Calu3 (cell line): Measurements from ENCODE around the gene TAGLN2. TPM values are rescaled to one million over a fixed set of nuclear protein-coding genes. Genes with fewer than 3 reads are reported as not detected.
A peak's percentile ranks its signal among the peaks of the same experiment; 100 is the strongest.
"Not testable (repeated sequence)": the region's sequence is repeated elsewhere in the genome, so short reads cannot be mapped to it uniquely, and the experiment has no call there.

Experiments
- BruUV-seq: library from RNA; stranded (reverse); fragments of 400-500 nt; replicated peaks from 2 replicates; lab custom pipeline; 2021; lab: Mats Ljungman, UMichigan
- CTCF ChIA-PET: fragments of 300-600 bp; sonication (Branson Sonifier 250); formaldehyde crosslinking; loops from one replicate; lab custom pipeline; 2022; ENCODE audit warnings: antibody characterized with exemption; lab: Charles Lee
- DNase-seq: peaks from one replicate; pipeline ENCODE4 v3.0.0; 2022
- H3K27ac Mint-ChIP-seq: one replicate; pipeline ENCODE4 v1.8.0; 2022; ENCODE audit warnings: mixed read lengths; ENCODE audit not compliant: unreplicated experiment
- H3K27me3 Mint-ChIP-seq: one replicate; pipeline ENCODE4 v1.8.0; 2022; ENCODE audit warnings: mixed read lengths; ENCODE audit not compliant: unreplicated experiment
- H3K36me3 Mint-ChIP-seq: one replicate; pipeline ENCODE4 v1.8.0; 2022; ENCODE audit warnings: mild to moderate bottlenecking, moderate library complexity, mixed read lengths; ENCODE audit not compliant: insufficient read depth, unreplicated experiment
- H3K4me1 Mint-ChIP-seq: one replicate; pipeline ENCODE4 v1.8.0; 2022; ENCODE audit warnings: mild to moderate bottlenecking, low read depth, mixed read lengths; ENCODE audit not compliant: unreplicated experiment
- H3K4me3 Mint-ChIP-seq: one replicate; pipeline ENCODE4 v1.8.0; 2022; ENCODE audit warnings: mild to moderate bottlenecking, low read depth, moderate library complexity, mixed read lengths; ENCODE audit not compliant: unreplicated experiment
- H3K9me3 Mint-ChIP-seq: one replicate; pipeline ENCODE4 v1.8.0; 2022; ENCODE audit warnings: low read depth, mixed read lengths; ENCODE audit not compliant: unreplicated experiment
- intact Hi-C: fragments of 100-400 bp; cut with micrococcal nuclease; formaldehyde crosslinking; loops from one replicate; pipeline ENCODE4 v1.10.0; 2022; ENCODE audit not compliant: unreplicated experiment
- total RNA-seq: library from RNA; stranded (reverse); gene quantifications from 2 replicates; pipeline ENCODE4 v1.2.3, GENCODE V29; 2022
- TF ChIP-seq, protein P1 (sequence below): fragments of 200-600 bp; IDR thresholded peaks from one replicate; pipeline ENCODE4 v1.8.0; 2022; ENCODE audit warnings: antibody characterized with exemption; ENCODE audit not compliant: unreplicated experiment

TAGLN2 gene
- total RNA-seq, 1 experiment from 2014 or later, result 708 TPM

DNA sequence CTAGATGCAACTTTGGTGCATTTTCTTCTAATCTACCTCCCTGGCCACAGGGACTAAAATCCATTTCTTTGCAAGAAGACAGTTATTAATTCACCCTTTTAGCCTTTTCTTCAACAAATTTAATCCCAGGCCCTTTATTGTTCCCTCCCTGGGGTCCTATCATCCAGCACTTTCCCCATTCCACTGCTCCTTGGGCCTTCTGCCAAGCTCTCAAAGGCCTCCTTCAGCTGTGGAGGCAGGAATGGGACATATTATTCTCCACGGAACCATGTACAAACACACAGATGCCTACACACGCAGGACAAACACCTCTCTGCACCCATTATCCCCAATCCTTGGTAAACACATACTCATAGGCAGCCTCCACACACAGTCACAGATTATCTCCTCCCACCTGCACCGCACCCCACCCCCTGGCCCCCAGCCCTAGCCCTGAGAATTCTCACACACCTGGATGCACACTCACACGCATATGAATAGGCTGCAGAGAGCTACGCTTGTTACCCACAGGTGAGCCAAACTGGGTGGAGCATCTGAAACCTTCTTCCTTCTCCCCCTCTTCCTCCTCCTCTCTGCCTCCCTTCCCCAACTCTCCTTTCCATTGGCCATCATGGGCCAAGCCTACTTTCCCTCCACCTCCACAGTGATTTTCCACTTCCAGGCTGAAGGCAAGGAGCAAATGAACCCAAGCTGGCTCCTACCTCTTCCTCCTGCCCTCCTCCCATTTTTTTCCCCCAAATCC is 11.7 kb downstream of the TAGLN2 start:
- CTCF ChIA-PET, result interaction anchor here (0.6 to 1.0 kb wide), 4 partner anchors 9 to 24 kb away, joined by 3 to 4 read pairs (median 3); partner anchors contain the start of gene TAGLN2
- peak; percentile 67 for DNase-seq
- no TSS peak for BruUV-seq
- H3K27ac Mint-ChIP-seq, result peak overlapping the region; percentile 61
- TF ChIP-seq, protein P1, sequence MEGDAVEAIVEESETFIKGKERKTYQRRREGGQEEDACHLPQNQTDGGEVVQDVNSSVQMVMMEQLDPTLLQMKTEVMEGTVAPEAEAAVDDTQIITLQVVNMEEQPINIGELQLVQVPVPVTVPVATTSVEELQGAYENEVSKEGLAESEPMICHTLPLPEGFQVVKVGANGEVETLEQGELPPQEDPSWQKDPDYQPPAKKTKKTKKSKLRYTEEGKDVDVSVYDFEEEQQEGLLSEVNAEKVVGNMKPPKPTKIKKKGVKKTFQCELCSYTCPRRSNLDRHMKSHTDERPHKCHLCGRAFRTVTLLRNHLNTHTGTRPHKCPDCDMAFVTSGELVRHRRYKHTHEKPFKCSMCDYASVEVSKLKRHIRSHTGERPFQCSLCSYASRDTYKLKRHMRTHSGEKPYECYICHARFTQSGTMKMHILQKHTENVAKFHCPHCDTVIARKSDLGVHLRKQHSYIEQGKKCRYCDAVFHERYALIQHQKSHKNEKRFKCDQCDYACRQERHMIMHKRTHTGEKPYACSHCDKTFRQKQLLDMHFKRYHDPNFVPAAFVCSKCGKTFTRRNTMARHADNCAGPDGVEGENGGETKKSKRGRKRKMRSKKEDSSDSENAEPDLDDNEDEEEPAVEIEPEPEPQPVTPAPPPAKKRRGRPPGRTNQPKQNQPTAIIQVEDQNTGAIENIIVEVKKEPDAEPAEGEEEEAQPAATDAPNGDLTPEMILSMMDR, result no peak
- peak overlapping the region; percentile 15 for H3K4me3 Mint-ChIP-seq
- H3K36me3 Mint-ChIP-seq, result peaks cover 56% of the 10 kb centered on the region
- intact Hi-C loops, result loop anchor here (1.0 kb wide), 1 partner anchor 10 kb away; no protein-coding TSS in a partner anchor
- no peaks in the 10 kb centered on the region for H3K27me3 Mint-ChIP-seq
- H3K9me3 Mint-ChIP-seq, result no peaks in the 10 kb centered on the region
- H3K4me1 Mint-ChIP-seq, result peaks cover 97% of the 10 kb centered on the region

DNA sequence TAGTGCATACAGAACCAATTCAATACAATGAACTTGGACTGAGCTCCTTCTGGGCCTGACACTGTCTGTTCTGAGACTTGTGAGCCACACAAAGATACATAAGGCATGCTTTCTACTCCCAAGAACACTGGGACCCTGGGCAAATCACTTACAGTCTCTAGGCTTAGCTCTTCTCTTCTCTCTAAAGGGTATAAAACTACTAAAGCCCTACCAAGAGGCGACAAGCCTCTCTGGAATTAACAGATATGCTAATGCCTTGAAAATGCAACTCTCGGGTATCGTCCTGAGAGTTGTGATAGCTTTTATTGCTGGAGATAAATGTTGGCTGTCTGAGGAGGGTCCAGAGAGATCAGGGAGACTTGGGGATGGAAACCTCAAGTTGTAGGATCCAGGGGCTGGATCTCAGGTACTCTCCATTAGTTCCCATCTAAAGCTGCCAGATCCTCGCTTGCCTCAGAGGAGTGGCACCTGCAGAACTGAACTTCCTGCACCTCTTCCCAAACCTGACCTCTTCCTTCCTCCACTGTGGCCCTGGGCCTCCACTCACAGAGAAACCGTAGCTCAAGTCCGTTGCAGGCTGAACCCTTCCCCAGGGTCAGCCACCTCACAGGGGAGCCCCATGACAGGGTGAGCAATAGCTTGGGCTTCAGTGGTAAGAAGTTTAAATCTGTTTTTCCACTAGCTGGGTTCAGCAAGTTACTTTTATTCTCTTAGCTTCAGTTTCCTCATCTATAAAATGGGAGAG is 13.8 kb downstream of the TAGLN2 start:
- no peak for DNase-seq
- no TSS peak for BruUV-seq
- TF ChIP-seq, protein P1, result no peak
- intact Hi-C loops, result no loop called here
- CTCF ChIA-PET, result interaction anchor here (1.1 kb wide), 1 partner anchor 11 kb away, joined by 4 read pairs; the partner anchor contains the start of gene CFAP45
- H3K27ac Mint-ChIP-seq, result peak overlapping the region; percentile 100
- no peak overlapping the region for H3K4me3 Mint-ChIP-seq
- H3K9me3 Mint-ChIP-seq, result no peaks in the 10 kb centered on the region
- peaks cover 46% of the 10 kb centered on the region for H3K36me3 Mint-ChIP-seq
- H3K4me1 Mint-ChIP-seq, result peaks cover 99% of the 10 kb centered on the region
- no peaks in the 10 kb centered on the region for H3K27me3 Mint-ChIP-seq

DNA sequence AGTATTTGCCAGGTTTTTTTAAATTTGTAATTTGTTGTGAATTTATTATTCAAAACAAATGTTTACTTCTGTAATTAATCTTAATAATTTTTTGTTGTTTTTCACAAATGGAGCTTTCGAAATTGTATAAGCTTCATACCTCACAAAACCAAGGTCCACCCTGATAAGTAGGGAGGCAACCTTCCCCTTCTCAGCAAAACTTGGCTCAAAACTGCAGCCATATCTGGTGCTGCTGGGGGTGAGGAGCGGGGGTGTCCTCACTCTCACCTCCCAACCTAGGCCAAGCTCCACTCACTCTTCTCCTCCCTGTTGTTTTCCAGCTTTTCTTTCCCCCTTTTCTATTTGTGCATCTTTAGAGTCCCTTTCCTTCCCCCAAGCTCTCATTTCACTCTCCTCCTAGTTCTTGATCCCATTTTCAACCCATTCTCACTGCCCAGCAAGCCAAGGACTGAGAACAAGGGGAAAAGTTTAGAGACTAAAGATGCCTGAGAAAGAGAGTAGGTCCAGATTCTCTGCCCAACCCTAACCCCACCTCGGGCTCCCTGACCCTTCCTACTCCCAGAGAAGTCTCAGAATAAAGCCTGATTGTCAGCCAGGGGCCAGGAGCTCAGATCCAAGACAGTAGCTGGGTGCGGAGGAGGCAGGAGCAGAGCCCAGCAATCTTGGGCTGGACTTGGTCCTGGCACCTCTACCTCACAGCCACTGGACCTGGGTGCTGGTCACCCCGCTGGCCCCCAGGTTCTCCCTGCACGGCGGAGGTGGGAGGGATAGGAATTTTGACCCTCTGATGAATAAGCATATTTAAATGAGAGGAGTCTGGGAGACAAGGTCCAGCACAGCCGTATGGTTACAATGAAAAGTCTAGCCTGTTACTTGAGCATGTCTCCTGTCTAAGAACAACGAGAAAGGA is 17.0 kb downstream of the TAGLN2 start:
- H3K27ac Mint-ChIP-seq, result peak overlapping the region; percentile 100
- CTCF ChIA-PET, result interaction anchor here (0.6 to 1.1 kb wide), 2 partner anchors 15 kb away, joined by 3 to 5 read pairs; no protein-coding TSS in a partner anchor
- peaks cover 67% of the 10 kb centered on the region for H3K4me1 Mint-ChIP-seq
- BruUV-seq, result no TSS peak
- H3K4me3 Mint-ChIP-seq, result no peak overlapping the region
- H3K9me3 Mint-ChIP-seq, result no peaks in the 10 kb centered on the region
- intact Hi-C loops, result no loop called here
- H3K36me3 Mint-ChIP-seq, result peaks cover 26% of the 10 kb centered on the region
- DNase-seq, result no peak
- TF ChIP-seq, protein P1, result no peak
- no peaks in the 10 kb centered on the region for H3K27me3 Mint-ChIP-seq

DNA sequence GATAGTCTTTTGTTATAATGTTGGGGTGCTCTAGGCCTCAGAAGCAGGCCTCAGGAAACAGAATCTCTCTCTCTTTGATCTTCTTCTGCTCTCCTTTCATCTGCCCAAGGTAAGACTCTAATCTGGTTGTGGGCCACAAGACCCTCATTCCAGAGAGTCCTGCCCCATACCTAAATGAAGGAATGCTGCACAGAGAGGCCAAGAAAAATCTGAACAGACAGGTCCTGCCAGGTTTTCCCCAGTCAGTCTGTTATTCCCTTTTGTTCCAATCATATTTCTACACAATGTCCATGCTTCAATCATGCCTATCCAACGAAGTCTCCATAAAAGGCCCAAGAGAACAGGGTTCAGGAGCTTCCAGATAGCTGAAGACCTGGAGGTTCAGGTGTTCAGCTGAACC is 18.3 kb downstream of the TAGLN2 start:
- Mint-ChIP-seq H3K4me1 (peaks cover 55% of the 10 kb centered on the region), H3K36me3 (peaks cover 18% of the 10 kb centered on the region), H3K9me3 (no peaks in the 10 kb centered on the region), H3K4me3 (peak overlapping the region; percentile 4), H3K27me3 (no peaks in the 10 kb centered on the region), H3K27ac (peak overlapping the region; percentile 68)
- no TSS peak for BruUV-seq
- TF ChIP-seq, protein P1, result no peak
- peak; percentile 54 for DNase-seq
- intact Hi-C loops, result no loop called here
- CTCF ChIA-PET, result no interaction called here

DNA sequence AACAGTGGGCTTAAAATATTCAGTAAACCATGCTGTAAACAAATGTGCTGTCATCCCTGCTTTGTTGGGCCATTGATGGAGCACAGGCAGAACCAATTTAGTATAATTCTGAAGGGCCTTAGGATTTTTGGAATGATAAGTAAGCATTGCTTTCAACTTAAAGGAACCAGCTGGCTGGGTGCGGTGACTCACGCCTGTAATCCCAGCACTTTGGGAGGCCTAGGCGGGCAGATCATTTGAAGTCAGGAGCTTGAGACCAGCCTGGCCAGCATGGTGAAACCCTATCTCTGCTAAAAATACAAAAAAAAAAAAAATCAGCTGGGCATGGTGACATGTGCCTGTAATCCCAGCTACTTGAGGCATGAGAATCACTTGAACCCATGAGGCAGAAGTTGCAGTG is 21.3 kb downstream of the TAGLN2 start:
- BruUV-seq, intact Hi-C loops: not testable (repeated sequence)

More for the DNA sequence above, 21.3 kb downstream of the TAGLN2 start:
- H3K9me3 Mint-ChIP-seq, H3K27me3 Mint-ChIP-seq, DNase-seq, H3K27ac Mint-ChIP-seq, H3K4me3 Mint-ChIP-seq: not testable (repeated sequence)
- H3K4me1 Mint-ChIP-seq, result peaks cover 55% of the 10 kb centered on the region
- CTCF ChIA-PET, result interaction anchor here (0.7 kb wide), 1 partner anchor 1270 kb away, joined by 3 read pairs; no protein-coding TSS in a partner anchor
- H3K36me3 Mint-ChIP-seq, result peaks cover 18% of the 10 kb centered on the region
